ENCODE measurements around the gene TACR2.

The TACR2 gene

DNA sequence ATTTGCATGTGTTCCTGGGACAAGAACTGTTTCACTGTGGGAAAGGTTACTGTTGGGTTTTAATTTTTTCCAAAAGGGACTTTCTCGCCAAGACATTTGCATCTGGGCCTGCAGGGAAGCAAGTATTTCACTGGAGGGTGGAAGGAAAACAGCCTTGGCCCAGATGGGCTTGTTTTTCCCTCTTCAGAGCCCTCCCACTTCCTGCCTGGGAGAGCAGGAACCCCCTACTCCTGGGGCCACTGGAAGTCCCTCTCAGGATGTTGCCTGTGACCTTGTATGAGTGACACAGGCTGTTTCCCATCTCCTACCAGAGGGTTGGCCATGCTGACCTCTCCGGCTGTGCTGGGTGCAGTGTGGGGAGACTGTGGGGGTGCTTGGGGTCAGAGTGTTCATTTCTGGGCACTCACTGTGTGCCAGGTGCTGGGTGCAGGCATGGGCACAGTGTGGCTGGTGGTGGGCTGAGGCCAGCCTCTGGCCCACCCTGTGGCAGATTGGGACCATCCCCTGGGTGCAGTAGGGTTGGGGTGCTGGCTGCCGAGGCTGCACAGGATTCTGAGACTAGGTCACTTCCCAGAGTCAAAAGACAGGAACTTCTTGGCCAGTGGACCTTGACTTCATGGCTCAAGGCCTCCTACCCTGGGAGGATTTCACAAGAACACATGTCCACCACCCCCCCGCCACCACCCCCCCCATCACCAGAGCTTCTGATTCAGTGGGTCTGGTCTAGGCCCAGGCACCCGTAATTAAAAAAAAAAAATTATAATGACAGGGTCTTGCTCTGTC lies 44.7 kb upstream of the TACR2 start:
- no peaks in the 10 kb centered on the region for H3K9me3 ChIP-seq (ENCODE audit: insufficient read depth, low read length, severe bottlenecking)
- H2AFZ ChIP-seq (ENCODE audit: low read depth, low read length) = peak overlapping the region; percentile 39; the same call in 1 of the 2 replicates
- no peaks in the 10 kb centered on the region for H3K27me3 ChIP-seq (ENCODE audit: insufficient read depth, low read length, poor library complexity)
- no peak overlapping the region for H3K27ac ChIP-seq (ENCODE audit: low read length)
- no peak overlapping the region for H3K4me3 ChIP-seq (ENCODE audit: low read depth in 1 of 2, low read length in 2 of 2)
- no peak for TF ChIP-seq EZH2 (IDR thresholded peaks at IDR 0.05; ENCODE audit: borderline replicate concordance, low read depth, low read length, severe bottlenecking)
- TF ChIP-seq, protein P1, sequence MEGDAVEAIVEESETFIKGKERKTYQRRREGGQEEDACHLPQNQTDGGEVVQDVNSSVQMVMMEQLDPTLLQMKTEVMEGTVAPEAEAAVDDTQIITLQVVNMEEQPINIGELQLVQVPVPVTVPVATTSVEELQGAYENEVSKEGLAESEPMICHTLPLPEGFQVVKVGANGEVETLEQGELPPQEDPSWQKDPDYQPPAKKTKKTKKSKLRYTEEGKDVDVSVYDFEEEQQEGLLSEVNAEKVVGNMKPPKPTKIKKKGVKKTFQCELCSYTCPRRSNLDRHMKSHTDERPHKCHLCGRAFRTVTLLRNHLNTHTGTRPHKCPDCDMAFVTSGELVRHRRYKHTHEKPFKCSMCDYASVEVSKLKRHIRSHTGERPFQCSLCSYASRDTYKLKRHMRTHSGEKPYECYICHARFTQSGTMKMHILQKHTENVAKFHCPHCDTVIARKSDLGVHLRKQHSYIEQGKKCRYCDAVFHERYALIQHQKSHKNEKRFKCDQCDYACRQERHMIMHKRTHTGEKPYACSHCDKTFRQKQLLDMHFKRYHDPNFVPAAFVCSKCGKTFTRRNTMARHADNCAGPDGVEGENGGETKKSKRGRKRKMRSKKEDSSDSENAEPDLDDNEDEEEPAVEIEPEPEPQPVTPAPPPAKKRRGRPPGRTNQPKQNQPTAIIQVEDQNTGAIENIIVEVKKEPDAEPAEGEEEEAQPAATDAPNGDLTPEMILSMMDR (IDR thresholded peaks at IDR 0.05; ENCODE audit: borderline replicate concordance, extremely low read depth, low read length, poor library complexity, severe bottlenecking) = no peak
- 0 out of 2 replicates have a peak, but pooled peaks cover 5% of the 10 kb centered on the region for H3K4me1 ChIP-seq (ENCODE audit: insufficient read depth, low read length)
- H3K9ac ChIP-seq (ENCODE audit: low read depth, low read length) = no peak overlapping the region
- ATAC-seq (ENCODE audit: insufficient read depth, low read depth) (no peak), DNase-seq (no peak)
- H4K20me1 ChIP-seq (ENCODE audit: insufficient read depth, low read length) = no peaks in the 10 kb centered on the region
- no peak overlapping the region for H3K4me2 ChIP-seq (ENCODE audit: insufficient read depth, low read length)
- no peaks in the 10 kb centered on the region for H3K36me3 ChIP-seq (ENCODE audit: insufficient read depth, low read length)
- no peaks in the 10 kb centered on the region for H3K79me2 ChIP-seq (ENCODE audit: insufficient read depth, low read length)

DNA sequence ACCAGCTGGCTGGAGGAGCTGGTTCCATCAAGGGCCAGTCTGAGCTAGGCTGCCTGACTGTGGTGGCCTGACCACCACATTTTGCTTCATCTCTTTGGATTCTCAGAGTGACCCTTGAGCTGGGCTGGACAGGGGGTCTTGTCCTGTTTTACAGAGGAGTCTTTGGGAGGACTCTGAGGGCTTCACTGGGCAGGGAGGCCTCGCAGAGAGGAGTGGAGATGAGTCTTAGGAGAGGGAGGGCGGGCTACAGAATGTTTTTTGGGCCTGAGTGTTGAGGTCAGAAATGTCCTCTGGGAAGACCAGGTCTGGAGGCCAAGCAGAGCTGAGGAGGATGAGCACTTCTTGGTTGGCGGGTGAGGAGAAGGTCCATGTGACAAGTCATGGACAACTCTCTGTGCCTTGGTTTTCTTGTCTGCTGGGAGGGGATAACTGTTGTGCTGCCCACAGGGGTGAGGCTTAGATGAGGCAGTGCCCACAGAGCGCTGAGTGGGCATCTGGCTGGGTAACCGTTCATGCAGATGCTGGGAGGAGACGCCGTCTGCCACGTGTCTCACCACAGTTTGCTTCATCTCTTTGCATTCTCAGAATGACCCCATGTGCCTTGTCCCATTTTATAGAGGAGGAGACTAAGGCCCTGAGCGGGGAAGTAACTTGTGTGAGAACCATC lies 44.0 kb upstream of the TACR2 start:
- Histone ChIP-seq H3K27ac (ENCODE audit: low read length) (no peak overlapping the region), H3K79me2 (ENCODE audit: insufficient read depth, low read length) (no peaks in the 10 kb centered on the region), H3K9me3 (ENCODE audit: insufficient read depth, low read length, severe bottlenecking) (no peaks in the 10 kb centered on the region), H2AFZ (ENCODE audit: low read depth, low read length) (no peak overlapping the region), H3K4me3 (ENCODE audit: low read depth in 1 of 2, low read length in 2 of 2) (no peak overlapping the region), H3K4me1 (ENCODE audit: insufficient read depth, low read length) (0 out of 2 replicates have a peak, but pooled peaks cover 5% of the 10 kb centered on the region), H4K20me1 (ENCODE audit: insufficient read depth, low read length) (no peaks in the 10 kb centered on the region), H3K4me2 (ENCODE audit: insufficient read depth, low read length) (no peak overlapping the region), H3K9ac (ENCODE audit: low read depth, low read length) (no peak overlapping the region), H3K36me3 (ENCODE audit: insufficient read depth, low read length) (no peaks in the 10 kb centered on the region), H3K27me3 (ENCODE audit: insufficient read depth, low read length, poor library complexity) (no peaks in the 10 kb centered on the region)
- no peak for DNase-seq
- TF ChIP-seq, protein P1 (IDR thresholded peaks at IDR 0.05; ENCODE audit: borderline replicate concordance, extremely low read depth, low read length, poor library complexity, severe bottlenecking) = no peak
- TF ChIP-seq EZH2 (IDR thresholded peaks at IDR 0.05; ENCODE audit: borderline replicate concordance, low read depth, low read length, severe bottlenecking) = no peak
- no peak for ATAC-seq (ENCODE audit: insufficient read depth, low read depth)

DNA sequence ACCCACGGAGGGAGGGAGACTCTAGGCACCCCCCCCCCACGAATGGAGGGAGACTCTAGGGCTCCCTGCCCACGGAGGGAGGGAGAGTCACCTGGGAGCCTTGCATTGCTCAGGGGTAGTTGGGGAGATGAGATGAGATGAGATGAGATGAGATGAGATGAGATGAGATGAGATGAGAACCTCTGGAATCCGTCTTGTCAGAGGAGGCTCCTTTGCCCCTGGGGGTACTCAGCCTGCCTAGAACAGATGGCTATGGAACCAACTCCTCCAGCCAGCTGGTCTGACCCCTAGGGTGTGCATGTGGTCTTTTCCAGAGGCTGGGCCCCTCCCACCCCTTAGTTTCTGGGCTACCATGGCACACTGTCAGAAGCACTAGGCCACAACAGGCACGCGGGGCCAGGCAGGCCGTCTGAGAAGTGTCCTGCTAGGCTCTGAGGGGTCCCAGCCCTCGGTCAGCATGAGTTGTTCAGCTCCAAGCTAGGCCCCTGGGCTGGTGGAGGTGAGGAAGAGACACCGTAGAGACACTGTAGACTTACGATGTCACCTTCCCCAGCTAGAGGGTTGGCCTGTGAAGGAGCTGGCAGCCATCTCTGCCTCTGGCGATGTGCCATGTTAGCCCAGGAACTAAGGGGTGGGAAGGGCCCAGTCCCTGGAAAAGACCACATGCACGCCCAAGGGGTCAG lies 43.3 kb upstream of the TACR2 start:
- no peaks in the 10 kb centered on the region for H4K20me1 ChIP-seq (ENCODE audit: insufficient read depth, low read length)

More for the DNA sequence above, 43.3 kb upstream of the TACR2 start:
- Histone ChIP-seq H3K36me3 (ENCODE audit: insufficient read depth, low read length) (no peaks in the 10 kb centered on the region), H3K9ac (ENCODE audit: low read depth, low read length) (no peak overlapping the region), H3K4me1 (ENCODE audit: insufficient read depth, low read length) (0 out of 2 replicates have a peak, but pooled peaks cover 5% of the 10 kb centered on the region), H3K79me2 (ENCODE audit: insufficient read depth, low read length) (no peaks in the 10 kb centered on the region), H2AFZ (ENCODE audit: low read depth, low read length) (no peak overlapping the region), H3K4me3 (ENCODE audit: low read depth in 1 of 2, low read length in 2 of 2) (no peak overlapping the region), H3K27me3 (ENCODE audit: insufficient read depth, low read length, poor library complexity) (no peaks in the 10 kb centered on the region), H3K27ac (ENCODE audit: low read length) (no peak overlapping the region), H3K9me3 (ENCODE audit: insufficient read depth, low read length, severe bottlenecking) (no peaks in the 10 kb centered on the region), H3K4me2 (ENCODE audit: insufficient read depth, low read length) (no peak overlapping the region)
- DNase-seq = no peak
- no peak for ATAC-seq (ENCODE audit: insufficient read depth, low read depth)
- TF ChIP-seq, protein P1 (IDR thresholded peaks at IDR 0.05; ENCODE audit: borderline replicate concordance, extremely low read depth, low read length, poor library complexity, severe bottlenecking) = no peak

All from DND-41 (cell line).